HepG2 (cell line): Measurements from ENCODE around the gene RNF213. TPM values are rescaled to one million over a fixed set of nuclear protein-coding genes. Genes with fewer than 3 reads are reported as not detected.
A peak's percentile ranks its signal among the peaks of the same experiment; 100 is the strongest.

Experiments
- ATAC-seq: fragments of 200-7000 bp; cut with Tn5 transposase; 3 replicates; pipeline ENCODE4 v1.9.1; 2020; ENCODE audit warnings: mild to moderate bottlenecking, moderate library complexity
- BruUV-seq: library from RNA; stranded (reverse); fragments of 400-500 nt; replicated peaks from 2 replicates; lab custom pipeline; 2021; lab: Mats Ljungman, UMichigan
- CTCF ChIA-PET: fragments of 300-600 bp; formaldehyde crosslinking; extraction: SDS; loops from one replicate; lab custom pipeline; 2021; ENCODE audit warnings: low total read pairs, inconsistent platforms, low intra/inter-chr PET ratio; lab: Yijun Ruan, JAX
- POLR2A ChIA-PET: fragments of 350-600 bp; sonication (Branson Sonifier 250); formaldehyde crosslinking; loops from one replicate; lab custom pipeline; 2020; ENCODE audit warnings: antibody characterized with exemption, inconsistent platforms; lab: Yijun Ruan, JAX
- DNase-seq: peaks from one replicate; pipeline ENCODE4 v3.0.0-alpha.2; 2015; ENCODE audit warnings: low spot score
- FAIRE-seq: peaks from 3 replicates; lab custom pipeline; 2011; peaks lifted over from hg19 to GRCh38; lab: Jason Lieb, UNC
- H2AFZ ChIP-seq: one replicate; pipeline ENCODE4 v1.6.1; 2011; ENCODE audit warnings: low read length, inconsistent platforms
- H3K27ac ChIP-seq: fragments of 300-600 bp; 3 replicates; pipeline ENCODE4 v1.8.0; 2011; ENCODE audit warnings: mixed run types, mild to moderate bottlenecking, mixed read lengths, low read length, inconsistent platforms; ENCODE audit not compliant: insufficient read depth; ENCODE audit errors: extremely low read length
- H3K27me3 ChIP-seq, 2 experiments: fragments of 200-600 bp in 1 of 2; 2 replicates in 1 of 2; 3 replicates in 1 of 2; pipeline versions ENCODE4 v1.6.0 to v1.8.0; 2011; ENCODE audit warnings: low read length in 2 of 2, mild to moderate bottlenecking in 2 of 2, moderate library complexity in 2 of 2, inconsistent platforms in 1 of 2; ENCODE audit not compliant: insufficient read depth in 2 of 2, control insufficient read depth in 1 of 2
- H3K36me3 ChIP-seq, 2 experiments: fragments of 200-600 bp in 1 of 2; replicated peaks in 1 of 2; 2 replicates in 1 of 2; 3 replicates in 1 of 2; pipeline versions ENCODE4 v1.5.1 to v1.8.0; 2011; ENCODE audit warnings: low read length in 2 of 2, inconsistent platforms in 1 of 2; ENCODE audit not compliant: insufficient read depth in 2 of 2, control insufficient read depth in 1 of 2
- H3K4me1 ChIP-seq: 2 replicates; pipeline ENCODE4 v1.5.1; 2012; ENCODE audit warnings: low read length, inconsistent platforms; ENCODE audit not compliant: insufficient read depth
- H3K4me2 ChIP-seq: 2 replicates; pipeline ENCODE4 v1.6.0; 2011; ENCODE audit warnings: low read depth, low read length, inconsistent platforms
- H3K4me3 ChIP-seq, 3 experiments: fragments of 200-600 bp in 1 of 3; sonication (generic), shearing (Covaris generic) in 1 of 3; replicated peaks in 1 of 3; 2 replicates each; pipeline ENCODE4 v1.5.1; 2011 to 2016; ENCODE audit warnings: low read length in 3 of 3, inconsistent platforms in 2 of 3, low read depth in 2 of 3, mild to moderate bottlenecking in 2 of 3, control low read depth in 1 of 3, mixed read lengths in 1 of 3; ENCODE audit not compliant: insufficient read depth in 1 of 3
- H3K79me2 ChIP-seq: one replicate; pipeline ENCODE4 v1.6.1; 2011; ENCODE audit warnings: low read length, inconsistent platforms; ENCODE audit not compliant: insufficient read depth
- H3K9ac ChIP-seq: 2 replicates; pipeline ENCODE4 v1.6.0; 2011; ENCODE audit warnings: mild to moderate bottlenecking, low read depth, low read length, inconsistent platforms; ENCODE audit not compliant: insufficient read depth
- H3K9me3 ChIP-seq: 2 replicates; pipeline ENCODE4 v1.5.1; 2012; ENCODE audit warnings: mild to moderate bottlenecking, low read length
- H4K20me1 ChIP-seq: 2 replicates; pipeline ENCODE4 v1.6.0; 2011; ENCODE audit warnings: inconsistent platforms, mild to moderate bottlenecking, low read length, moderate library complexity; ENCODE audit not compliant: insufficient read depth
- FOXJ3 ChIP-seq: sonication (generic); formaldehyde crosslinking; IDR thresholded peaks from 2 replicates; pipeline ENCODE4 v1.4.0; 2020; ENCODE audit warnings: missing genetic modification reagents, mild to moderate bottlenecking, borderline replicate concordance
- JDP2 ChIP-seq: sonication (generic); formaldehyde crosslinking; IDR thresholded peaks from 2 replicates; pipeline ENCODE4 v1.8.1; 2022; ENCODE audit warnings: missing genetic modification reagents, borderline replicate concordance
- KDM5A ChIP-seq: fragments of 200-600 bp; sonication (generic); IDR thresholded peaks from 2 replicates; pipeline ENCODE4 v1.7.0; 2018; ENCODE audit warnings: antibody characterized with exemption, mild to moderate bottlenecking, low read length, borderline replicate concordance
- SP140L ChIP-seq: sonication (generic); formaldehyde crosslinking; IDR thresholded peaks from 2 replicates; pipeline ENCODE4 v1.4.0; 2020; ENCODE audit warnings: missing genetic modification reagents, borderline replicate concordance
- ZNF274 ChIP-seq: sonication (generic); formaldehyde crosslinking; IDR thresholded peaks from 2 replicates; pipeline ENCODE4 v1.5.1; 2020; ENCODE audit warnings: mild to moderate bottlenecking, missing genetic modification reagents
- ZNF329 ChIP-seq: sonication (generic); formaldehyde crosslinking; IDR thresholded peaks from 2 replicates; pipeline ENCODE4 v1.9.0; 2021; ENCODE audit warnings: low read depth, mild to moderate bottlenecking, missing genetic modification reagents
- ZNF44 ChIP-seq: sonication (generic); formaldehyde crosslinking; IDR thresholded peaks from 2 replicates; pipeline ENCODE4 v1.5.1; 2020; ENCODE audit warnings: mild to moderate bottlenecking, missing genetic modification reagents
- ZNF567 ChIP-seq: sonication (generic); formaldehyde crosslinking; IDR thresholded peaks from 2 replicates; pipeline ENCODE4 v1.8.1; 2023; ENCODE audit warnings: mild to moderate bottlenecking, missing genetic modification reagents, borderline replicate concordance
- WGBS: methylation state at CpG from one replicate; pipeline ENCODE4 v1.1.6; 2017; ENCODE audit warnings: low lambda C conversion rate; 5-methylcytosine and 5-hydroxymethylcytosine counted together
- in situ Hi-C: cut with HindIII; loops from 2 replicates; pipeline ENCODE4 v1.10.0; 2017; ENCODE audit warnings: low pct_unique_long_range_greater_than_20kb; ENCODE audit not compliant: extremely low pct_ligation_motif_present
- intact Hi-C: fragments of 100-400 bp; cut with micrococcal nuclease; formaldehyde crosslinking; loops from one replicate; pipeline ENCODE4 v1.10.0; 2022; ENCODE audit not compliant: unreplicated experiment
- polyA plus RNA-seq, 8 experiments: library from polyadenylated mRNA; depleted of rRNA in 3 of 8; stranded (reverse) in 7 of 8; unstranded in 1 of 8; fragments of >200 nt; fragmentation: Illumina TruSeq in 4 of 8; extraction: Trizol in 4 of 8; gene quantifications; 2 replicates each; pipeline versions ENCODE4 v1.2.1 to v1.2.3, GENCODE V29; 2011 to 2016; ENCODE audit warnings: low read depth in 4 of 8, missing spikeins in 1 of 8, mixed read lengths in 1 of 8; ENCODE audit not compliant: insufficient read depth in 1 of 8
- total RNA-seq, 5 experiments: library from RNA; depleted of rRNA; stranded (reverse); fragments of >200 nt; fragmentation: Illumina TruSeq; extraction: Trizol; gene quantifications; 2 replicates each; pipeline ENCODE4 v1.2.3, GENCODE V29; 2016; ENCODE audit warnings: low read depth in 1 of 5
- TF ChIP-seq, protein P1 (sequence below): sonication (generic); formaldehyde crosslinking; IDR thresholded peaks from 2 replicates; pipeline ENCODE4 v1.5.0; 2020; ENCODE audit warnings: missing genetic modification reagents, mild to moderate bottlenecking, borderline replicate concordance
- TF ChIP-seq, protein P2 (sequence below): sonication (generic); formaldehyde crosslinking; IDR thresholded peaks from 2 replicates; pipeline ENCODE4 v1.4.0; 2020; ENCODE audit warnings: missing genetic modification reagents

RNF213 gene
- total and polyA plus RNA-seq, 2 of the 13 experiments (the other 11 are each of a cell fraction or from before 2014, with no cell fraction given) = 38.6 to 38.7 TPM

- Histone ChIP-seq H3K9me3 (no peaks in the 10 kb centered on the region), H3K27me3 (no peaks in the 10 kb centered on the region)
- DNase-seq = no peak
- 0 out of 2 replicates have a peak, but pooled peaks have one; percentile 35 for TF ChIP-seq ZNF567 (CRISPR knock-in tag)
- TF ChIP-seq, protein P1, sequence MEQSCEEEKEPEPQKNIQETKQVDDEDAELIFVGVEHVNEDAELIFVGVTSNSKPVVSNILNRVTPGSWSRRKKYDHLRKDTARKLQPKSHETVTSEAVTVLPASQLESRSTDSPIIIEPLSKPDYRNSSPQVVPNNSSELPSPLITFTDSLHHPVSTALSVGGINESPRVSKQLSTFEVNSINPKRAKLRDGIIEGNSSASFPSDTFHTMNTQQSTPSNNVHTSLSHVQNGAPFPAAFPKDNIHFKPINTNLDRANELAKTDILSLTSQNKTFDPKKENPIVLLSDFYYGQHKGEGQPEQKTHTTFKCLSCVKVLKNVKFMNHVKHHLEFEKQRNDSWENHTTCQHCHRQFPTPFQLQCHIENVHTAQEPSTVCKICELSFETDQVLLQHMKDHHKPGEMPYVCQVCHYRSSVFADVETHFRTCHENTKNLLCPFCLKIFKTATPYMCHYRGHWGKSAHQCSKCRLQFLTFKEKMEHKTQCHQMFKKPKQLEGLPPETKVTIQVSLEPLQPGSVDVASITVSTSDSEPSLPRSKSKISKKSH = no peak
- TF ChIP-seq ZNF329 (CRISPR knock-in tag) = no peak
- no peak for TF ChIP-seq SP140L (CRISPR knock-in tag)
- TF ChIP-seq, all 625 proteins: peak for 1
- Histone ChIP-seq H3K27ac (no peak overlapping the region), H3K4me2 (no peak overlapping the region), H3K9ac (no peak overlapping the region), H4K20me1 (no peaks in the 10 kb centered on the region), H2AFZ (no peak overlapping the region), H3K36me3 (peaks cover 25 to 70% of the 10 kb centered on the region in 2 experiments), H3K4me3 (no peak overlapping the region), H3K4me1 (no peaks in the 10 kb centered on the region), H3K79me2 (no peaks in the 10 kb centered on the region)
- intact Hi-C loops = no loop called here
- CTCF ChIA-PET = no interaction called here
- POLR2A ChIA-PET = no interaction called here
- no peak for ATAC-seq
- no TSS peak for BruUV-seq
- in situ Hi-C loops = no loop called here
- no peak for FAIRE-seq
- WGBS = 97% methylated on average over 3 of the region's 3 CpGs
These were observed 43.2 kb downstream of the RNF213 start for GRCh38 chr17:80303824-80304223.

GRCh38 chr17:80307994-80308691 lies 47.5 kb downstream of the RNF213 start:
- CTCF ChIA-PET = no interaction called here
- no peak overlapping the region for H3K4me2 ChIP-seq
- H3K4me1 ChIP-seq = no peaks in the 10 kb centered on the region
- H3K9ac ChIP-seq = no peak overlapping the region
- ATAC-seq (no peak), DNase-seq (no peak), FAIRE-seq (no peak)
- peaks cover 29 to 66% of the 10 kb centered on the region in 2 experiments for H3K36me3 ChIP-seq
- H2AFZ ChIP-seq = no peak overlapping the region
- no peaks in the 10 kb centered on the region for H3K9me3 ChIP-seq
- H3K27me3 ChIP-seq = no peaks in the 10 kb centered on the region
- POLR2A ChIA-PET = interaction anchor here (0.7 to 1.1 kb wide), 2 partner anchors 45 to 115 kb away, joined by 3 to 4 read pairs; no protein-coding TSS in a partner anchor
- BruUV-seq = no TSS peak
- in situ Hi-C loops (no loop called here), intact Hi-C loops (no loop called here)
- H3K27ac ChIP-seq = no peak overlapping the region
- 96% methylated on average over 12 of the region's 12 CpGs for WGBS
- no peaks in the 10 kb centered on the region for H3K79me2 ChIP-seq
- H3K4me3 ChIP-seq = no peak overlapping the region
- TF ChIP-seq FOXJ3 = no peak
- TF ChIP-seq JDP2 (CRISPR knock-in tag) = no peak
- no peak for TF ChIP-seq ZNF274 (CRISPR knock-in tag)
- TF ChIP-seq, protein P2, sequence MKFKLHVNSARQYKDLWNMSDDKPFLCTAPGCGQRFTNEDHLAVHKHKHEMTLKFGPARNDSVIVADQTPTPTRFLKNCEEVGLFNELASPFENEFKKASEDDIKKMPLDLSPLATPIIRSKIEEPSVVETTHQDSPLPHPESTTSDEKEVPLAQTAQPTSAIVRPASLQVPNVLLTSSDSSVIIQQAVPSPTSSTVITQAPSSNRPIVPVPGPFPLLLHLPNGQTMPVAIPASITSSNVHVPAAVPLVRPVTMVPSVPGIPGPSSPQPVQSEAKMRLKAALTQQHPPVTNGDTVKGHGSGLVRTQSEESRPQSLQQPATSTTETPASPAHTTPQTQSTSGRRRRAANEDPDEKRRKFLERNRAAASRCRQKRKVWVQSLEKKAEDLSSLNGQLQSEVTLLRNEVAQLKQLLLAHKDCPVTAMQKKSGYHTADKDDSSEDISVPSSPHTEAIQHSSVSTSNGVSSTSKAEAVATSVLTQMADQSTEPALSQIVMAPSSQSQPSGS (CRISPR knock-in tag) = no peak
- no peak for TF ChIP-seq KDM5A
- TF ChIP-seq ZNF44 = no peak
- no peaks in the 10 kb centered on the region for H4K20me1 ChIP-seq
